Measurements from ENCODE around the gene RALBP1. TPM values are rescaled to one million over a fixed set of nuclear protein-coding genes. Genes with fewer than 3 reads are reported as not detected.

Gene RALBP1
- total and polyA plus RNA-seq, 2 of the 4 experiments (the other 2 are of a cell fraction) = 30.6 to 38.2 TPM

DNA sequence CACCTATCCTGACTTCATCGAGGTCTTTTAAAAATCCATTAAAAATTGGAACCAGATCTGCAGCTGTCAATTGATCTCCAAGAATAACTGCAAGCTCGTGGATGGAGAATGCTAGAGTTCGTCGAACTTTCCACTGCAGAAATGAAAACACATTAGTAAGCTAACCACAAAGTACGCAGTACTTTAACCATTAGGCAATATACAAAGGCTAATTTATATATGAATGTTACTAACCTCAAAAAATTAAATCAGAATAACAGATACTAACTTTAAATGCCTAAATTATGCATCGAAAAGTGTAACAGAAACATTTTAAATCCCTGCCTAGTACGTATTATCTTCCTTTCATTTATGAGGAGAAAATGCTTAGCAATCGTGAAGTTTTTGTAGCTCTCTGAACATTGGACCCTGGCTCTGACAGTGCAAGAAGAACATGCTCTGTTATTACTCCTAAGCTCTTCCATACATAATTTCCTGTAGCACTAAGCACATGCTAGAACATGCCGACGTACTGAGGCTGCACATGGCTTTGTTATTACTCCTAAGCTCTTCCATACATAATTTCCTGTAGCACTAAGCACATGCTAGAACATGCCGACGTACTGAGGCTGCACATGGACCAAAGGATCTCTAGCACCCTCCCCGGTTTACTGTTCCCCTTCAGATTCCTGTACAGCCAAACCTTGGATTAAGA lies 82.1 kb downstream of the RALBP1 start:
- no peak overlapping the region for H3K9ac ChIP-seq (ENCODE audit: low read depth, low read length)
- peak overlapping the region; percentile 27; the same call in 1 of the 2 replicates for H3K27ac ChIP-seq (ENCODE audit: insufficient read depth, low read length)
- dilution Hi-C loops (cut with HindIII; ENCODE audit: low sequenced_read_pairs, unreplicated experiment) (no loop called here), intact Hi-C loops (cut with micrococcal nuclease) (no loop called here), in situ Hi-C loops (cut with MboI; ENCODE audit: low sequenced_read_pairs) (no loop called here)
- ChIA-PET POLR2A (ENCODE audit: unreplicated experiment) (no interaction called here), CTCF (no interaction called here)
- BruUV-seq (replicated peaks) = no TSS peak
- H3K4me1 ChIP-seq (ENCODE audit: control insufficient read depth, insufficient read depth, low read length) = peaks cover 2% of the 10 kb centered on the region; the same call in 1 of the 2 replicates
- H3K79me1 ChIP-seq (ENCODE audit: low read depth in 1 of 2, low read length in 2 of 2) = peaks cover 24 to 51% of the 10 kb centered on the region in 2 experiments
- H3K23ac ChIP-seq (ENCODE audit: low read depth, low read length) = no peak overlapping the region
- H3K14ac ChIP-seq (replicated peaks; ENCODE audit: low read depth, low read length) = no peak overlapping the region
- no peak overlapping the region for H2BK5ac ChIP-seq (ENCODE audit: low read depth, low read length, poor library complexity, severe bottlenecking)
- H2AK9ac ChIP-seq (replicated peaks; ENCODE audit: low read depth, low read length, poor library complexity) = no peak overlapping the region
- no peak overlapping the region for H3K18ac ChIP-seq (ENCODE audit: low read depth, low read length)
- peaks cover 46% of the 10 kb centered on the region for H3K36me3 ChIP-seq (ENCODE audit: control insufficient read depth, insufficient read depth, low read length)
- no peak overlapping the region for H2BK20ac ChIP-seq (ENCODE audit: low read depth, low read length)
- no peaks in the 10 kb centered on the region; the same call in 1 of the 2 replicates for H4K20me1 ChIP-seq (ENCODE audit: insufficient read depth, low read length)
- H4K5ac ChIP-seq (ENCODE audit: low read depth, low read length) = no peak overlapping the region
- WGBS, 2 experiments (ENCODE audit: extremely low coverage in 2 of 2, insufficient read length in 1 of 2) = 100% methylated on average over 2 of the region's 13 CpGs; no CpG with 5 or more reads in 1 of the 2 experiments
- H3K27me3 ChIP-seq (ENCODE audit: control insufficient read depth, insufficient read depth, low read length) = no peaks in the 10 kb centered on the region
- H2BK120ac ChIP-seq (ENCODE audit: low read depth, low read length) = no peak overlapping the region
- ATAC-seq (ENCODE audit: low read depth) (no peak), DNase-seq (peak; percentile 43)
- no peak overlapping the region for H2BK15ac ChIP-seq (ENCODE audit: low read depth, low read length)
- H3K4ac ChIP-seq (ENCODE audit: low read depth, low read length) = no peak overlapping the region
- H3K56ac ChIP-seq (ENCODE audit: extremely low read depth, insufficient read depth, low read length) = no peak overlapping the region
- peaks cover 9% of the 10 kb centered on the region for H3K9me1 ChIP-seq (ENCODE audit: insufficient read depth, low read length)
- H3K4me2 ChIP-seq (ENCODE audit: low read depth, low read length) = no peak overlapping the region
- no peak overlapping the region for H4K8ac ChIP-seq (ENCODE audit: low read depth in 2 of 2, low read length in 2 of 2)
- no peak overlapping the region for H4K91ac ChIP-seq (ENCODE audit: insufficient read depth, low read depth, low read length)
- H2AFZ ChIP-seq (replicated peaks; ENCODE audit: low read length, poor library complexity) = no peak overlapping the region
- TF ChIP-seq RFX5 (IDR thresholded peaks at IDR 0.05; ENCODE audit: low read depth, low read length) (no peak), FOS (IDR thresholded peaks at IDR 0.05; ENCODE audit: low read depth, low read length) (no peak), MAZ (IDR thresholded peaks at IDR 0.05; ENCODE audit: borderline replicate concordance, low read depth, low read length) (no peak)
- peaks cover 4% of the 10 kb centered on the region for H3K9me3 ChIP-seq (ENCODE audit: control insufficient read depth, insufficient read depth, low read length)
- no peak overlapping the region; the same call in 1 of the 2 replicates for H2AK5ac ChIP-seq (ENCODE audit: low read depth, low read length)
- H3K4me3 ChIP-seq (ENCODE audit: insufficient read depth, low read depth, low read length) = no peak overlapping the region
